ENCODE measurements around the gene SPIRE2.

DNA sequence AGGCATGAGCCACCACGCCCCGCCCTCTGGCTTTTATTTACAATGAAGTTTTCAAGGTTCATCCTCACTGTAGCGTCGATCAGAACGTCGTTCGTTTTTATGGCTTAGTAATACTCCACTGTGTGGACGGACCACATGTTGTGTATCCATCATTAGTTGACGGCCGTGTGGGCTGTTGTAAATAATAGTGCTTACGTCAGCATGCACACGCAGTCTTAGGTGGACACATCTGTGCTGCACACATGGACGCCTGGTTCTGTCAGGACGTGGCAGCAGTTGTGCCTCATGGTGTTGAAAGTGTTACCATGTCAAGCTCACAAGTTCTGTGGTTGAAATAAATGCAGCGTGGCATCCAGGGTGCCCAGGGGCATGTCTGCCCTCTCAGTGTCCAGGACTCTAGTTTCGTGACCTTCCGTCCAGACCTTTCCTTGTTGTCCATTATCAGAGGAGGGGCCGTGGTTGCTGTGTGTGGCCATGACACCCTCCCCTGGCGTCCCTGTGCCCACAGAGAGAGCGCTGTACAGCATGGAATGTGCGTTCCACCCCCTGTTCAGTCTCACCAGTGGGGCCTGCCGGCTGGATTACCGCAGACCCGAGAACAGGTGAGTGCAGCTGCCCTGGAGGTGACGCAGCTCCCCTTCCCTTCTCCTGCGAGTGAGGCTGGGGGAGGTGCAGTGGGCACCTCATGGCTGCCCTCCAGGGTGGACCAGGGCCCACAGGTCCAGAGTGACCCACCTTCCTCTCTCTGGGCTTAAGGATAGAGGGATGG lies 67.4 kb downstream of the SPIRE2 start:
- TF ChIP-seq RAD21 (IDR thresholded peaks at IDR 0.05; ENCODE audit: low read length) (no peak), CTCF (conservative IDR thresholded peaks at IDR 0.05; ENCODE audit: low read depth, low read length) (no peak), POLR2A (IDR thresholded peaks at IDR 0.05; ENCODE audit: low read depth, low read length) (no peak), CEBPB (IDR thresholded peaks at IDR 0.05; ENCODE audit: low read depth, low read length) (no peak), RCOR1 (IDR thresholded peaks at IDR 0.05; ENCODE audit: insufficient replicate concordance, low read length) (no peak), USF2 (IDR thresholded peaks at IDR 0.05; ENCODE audit: low read depth, low read length) (no peak), RFX5 (IDR thresholded peaks at IDR 0.05; ENCODE audit: low read depth, low read length) (no peak), MXI1 (IDR thresholded peaks at IDR 0.05; ENCODE audit: borderline replicate concordance, low read depth, low read length) (no peak)

Data from IMR-90 (cell line).